ENCODE measurements around the gene PTGDS.
A peak's percentile ranks its signal among the peaks of the same experiment; 100 is the strongest.

PTGDS gene

DNA sequence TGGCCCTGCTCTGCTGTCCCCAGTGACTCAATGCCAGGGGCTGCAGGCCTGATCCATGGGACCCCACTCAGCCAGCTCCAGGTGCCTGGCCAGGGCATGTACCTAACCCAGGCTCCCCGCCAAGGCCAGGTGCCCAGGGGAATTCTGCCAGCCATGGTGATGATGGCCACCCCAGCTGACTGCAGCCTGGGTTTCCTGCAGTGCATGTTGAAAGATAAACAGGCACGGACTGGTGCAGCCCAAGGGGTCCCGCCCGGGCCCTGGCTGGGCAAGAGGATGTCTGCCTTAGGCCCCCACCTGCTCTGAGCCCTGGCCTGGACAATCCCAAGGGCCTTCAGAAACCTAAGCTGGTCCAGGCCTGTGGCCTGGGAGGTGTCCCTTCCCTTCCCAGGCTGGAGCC, 49.5 kb downstream of the PTGDS start:
- DNase-seq: no peak

GRCh38 chr9:137027369-137028262, 50.3 kb downstream of the PTGDS start, which contains the start of gene ABCA2:
TSS of gene ABCA2 (minus strand) at chr9:137028237. CDS start at chr9:137028140, 97 bp downstream.
- no peak for DNase-seq

GRCh38 chr9:137028263-137029057, 51.2 kb downstream of the PTGDS start:
- DNase-seq: peak; percentile 17

GRCh38 chr9:137029058-137029936, 52.0 kb downstream of the PTGDS start:
- no peak for DNase-seq

DNA sequence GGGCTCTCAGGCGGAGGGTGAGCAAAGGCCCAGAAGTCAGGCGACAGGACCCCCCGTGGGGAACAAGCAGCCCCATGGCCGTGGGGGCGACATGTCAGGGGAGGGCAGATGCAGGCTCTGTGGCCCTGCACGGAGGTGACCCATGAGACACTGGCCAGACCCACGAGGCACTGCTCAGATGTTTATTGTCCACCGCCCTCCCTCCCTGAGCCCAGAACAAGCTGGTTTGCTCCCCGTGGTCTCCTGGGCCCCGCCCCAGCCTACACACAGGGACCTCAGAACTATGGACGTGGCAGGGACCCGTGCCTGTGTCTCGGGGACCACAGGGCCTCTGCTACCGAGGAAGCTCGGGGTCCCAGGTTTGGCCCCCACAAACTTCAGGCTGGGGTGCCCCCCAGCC, 52.7 kb downstream of the PTGDS start:
- no peak for DNase-seq

GRCh38 chr9:137030538-137031527, 53.5 kb downstream of the PTGDS start:
- DNase-seq: no peak

Measured in NCI-H1694 treated with DMSO at 0.1 percent for 48 hours (cell line).